Astrocyte (in vitro differentiated cells and primary cell): Measurements from ENCODE around the gene KIFC1. TPM values are rescaled to one million over a fixed set of nuclear protein-coding genes. Genes with fewer than 3 reads are reported as not detected.

Experiments
- DNase-seq: peaks from one replicate; pipeline ENCODE4 v3.0.0-alpha.2; 2010; ENCODE audit warnings: low read depth
- FAIRE-seq: peaks from 2 replicates; lab custom pipeline; 2011; peaks lifted over from hg19 to GRCh38; lab: Jason Lieb, UNC
- H2AFZ ChIP-seq: 2 replicates; pipeline ENCODE4 v1.6.0; 2012; ENCODE audit warnings: low read depth, low read length, inconsistent platforms
- H3K27ac ChIP-seq: 2 replicates; pipeline ENCODE4 v1.5.1; 2011; ENCODE audit warnings: low read depth, low read length, inconsistent platforms
- H3K27me3 ChIP-seq: 2 replicates; pipeline ENCODE4 v1.6.0; 2011; ENCODE audit warnings: low read length, inconsistent platforms; ENCODE audit not compliant: insufficient read depth
- H3K36me3 ChIP-seq: 2 replicates; pipeline ENCODE4 v1.5.1; 2011; ENCODE audit warnings: low read length, inconsistent platforms; ENCODE audit not compliant: insufficient read depth
- H3K4me1 ChIP-seq: 2 replicates; pipeline ENCODE4 v1.5.1; 2011; ENCODE audit warnings: low read length, inconsistent platforms; ENCODE audit not compliant: insufficient read depth
- H3K4me2 ChIP-seq: 2 replicates; pipeline ENCODE4 v1.6.0; 2012; ENCODE audit warnings: low read length, inconsistent platforms
- H3K4me3 ChIP-seq: 2 replicates; pipeline ENCODE4 v1.5.1; 2011; ENCODE audit warnings: low read depth, mild to moderate bottlenecking, low read length, inconsistent platforms; ENCODE audit not compliant: insufficient read depth
- H3K79me2 ChIP-seq: 2 replicates; pipeline ENCODE4 v1.6.0; 2012; ENCODE audit warnings: mild to moderate bottlenecking, low read length, inconsistent platforms; ENCODE audit not compliant: insufficient read depth
- H3K9ac ChIP-seq: 2 replicates; pipeline ENCODE4 v1.6.0; 2012; ENCODE audit warnings: mild to moderate bottlenecking, low read length, inconsistent platforms
- H3K9me3 ChIP-seq: 2 replicates; pipeline ENCODE4 v1.5.1; 2012; ENCODE audit warnings: low read depth, mild to moderate bottlenecking, low read length, inconsistent platforms; ENCODE audit not compliant: insufficient read depth
- H4K20me1 ChIP-seq: 2 replicates; pipeline ENCODE4 v1.6.0; 2012; ENCODE audit warnings: low read length, inconsistent platforms; ENCODE audit not compliant: insufficient read depth
- H3K27ac Mint-ChIP-seq: one replicate; pipeline ENCODE4 v1.8.0; 2021; ENCODE audit warnings: mild to moderate bottlenecking, mixed read lengths; ENCODE audit not compliant: unreplicated experiment
- H3K27me3 Mint-ChIP-seq: one replicate; pipeline ENCODE4 v1.8.0; 2021; ENCODE audit warnings: low read depth, mixed read lengths; ENCODE audit not compliant: unreplicated experiment
- H3K36me3 Mint-ChIP-seq: one replicate; pipeline ENCODE4 v1.8.0; 2021; ENCODE audit warnings: low read depth, mixed read lengths; ENCODE audit not compliant: unreplicated experiment
- H3K4me1 Mint-ChIP-seq: one replicate; pipeline ENCODE4 v1.8.0; 2021; ENCODE audit warnings: low read depth, mixed read lengths; ENCODE audit not compliant: unreplicated experiment
- H3K4me3 Mint-ChIP-seq: one replicate; pipeline ENCODE4 v1.8.0; 2021; ENCODE audit warnings: mild to moderate bottlenecking, moderate library complexity, mixed read lengths; ENCODE audit not compliant: unreplicated experiment
- H3K9me3 Mint-ChIP-seq: one replicate; pipeline ENCODE4 v1.8.0; 2021; ENCODE audit warnings: mild to moderate bottlenecking, mixed read lengths; ENCODE audit not compliant: unreplicated experiment
- CTCF ChIP-seq: IDR thresholded peaks from 2 replicates; pipeline ENCODE4 v1.5.1; 2011; ENCODE audit warnings: low read depth, mild to moderate bottlenecking, inconsistent platforms, low read length, moderate library complexity; ENCODE audit not compliant: insufficient read depth
- EZH2 ChIP-seq: IDR thresholded peaks from 2 replicates; pipeline ENCODE4 v1.6.1; 2012; ENCODE audit warnings: mild to moderate bottlenecking, low read length, inconsistent platforms; ENCODE audit not compliant: insufficient read depth
- total RNA-seq: library from RNA; stranded (reverse); gene quantifications from 2 replicates; pipeline ENCODE4 v1.2.1, GENCODE V29; 2021

Gene KIFC1
- total RNA-seq, 1 donor from 2014 or later: 4.2 TPM

- Mint-ChIP-seq H3K9me3 (no peaks in the 10 kb centered on the region), H3K4me1 (peaks cover 54% of the 10 kb centered on the region), H3K27ac (peak overlapping the region; percentile 96), H3K4me3 (peak overlapping the region; percentile 93), H3K27me3 (no peaks in the 10 kb centered on the region), H3K36me3 (peaks cover 5% of the 10 kb centered on the region)
- H2AFZ ChIP-seq: no peak overlapping the region
- H3K27me3 ChIP-seq: no peaks in the 10 kb centered on the region
- H3K4me1 ChIP-seq: peaks cover 40% of the 10 kb centered on the region
- H4K20me1 ChIP-seq: peaks cover 41% of the 10 kb centered on the region
- H3K27ac ChIP-seq: peak overlapping the region; percentile 79
- no peak for DNase-seq
- peak overlapping the region; percentile 100 for H3K4me2 ChIP-seq
- H3K9ac ChIP-seq: peak overlapping the region; percentile 92
- H3K36me3 ChIP-seq: no peaks in the 10 kb centered on the region
- H3K79me2 ChIP-seq: peaks cover 45% of the 10 kb centered on the region
- FAIRE-seq: no peak
- H3K4me3 ChIP-seq: peak overlapping the region; percentile 70
- H3K9me3 ChIP-seq: no peaks in the 10 kb centered on the region
- TF ChIP-seq EZH2 (no peak), CTCF (no peak)
Measured at GRCh38 chr6:33426590-33427511, 35.2 kb downstream of the KIFC1 start.

- H4K20me1 ChIP-seq: peaks cover 50% of the 10 kb centered on the region
- Mint-ChIP-seq H3K36me3 (peaks cover 5% of the 10 kb centered on the region), H3K27me3 (no peaks in the 10 kb centered on the region), H3K9me3 (no peaks in the 10 kb centered on the region), H3K27ac (peak overlapping the region; percentile 50), H3K4me1 (peaks cover 60% of the 10 kb centered on the region), H3K4me3 (peak overlapping the region; percentile 93)
- DNase-seq: no peak
- peak overlapping the region; percentile 70 for H3K4me3 ChIP-seq
- TF ChIP-seq EZH2 (no peak), CTCF (no peak)
- H3K4me1 ChIP-seq: peaks cover 43% of the 10 kb centered on the region
- no peaks in the 10 kb centered on the region for H3K36me3 ChIP-seq
- no peaks in the 10 kb centered on the region for H3K9me3 ChIP-seq
- peak overlapping the region; percentile 100 for H3K4me2 ChIP-seq
- peak overlapping the region; percentile 80 for H3K9ac ChIP-seq
- peak overlapping the region; percentile 62 for H2AFZ ChIP-seq
- no peak for FAIRE-seq
- no peaks in the 10 kb centered on the region for H3K27me3 ChIP-seq
- no peak overlapping the region for H3K27ac ChIP-seq
- peaks cover 43% of the 10 kb centered on the region for H3K79me2 ChIP-seq
Measured at GRCh38 chr6:33427585-33428223, 36.1 kb downstream of the KIFC1 start.
